Thymus (tissue), 11 donors: ENCODE data around the gene LHX5. TPM values are rescaled to one million over a fixed set of nuclear protein-coding genes. Genes with fewer than 3 reads are reported as not detected.
A peak's percentile ranks its signal among the peaks of the same experiment; 100 is the strongest.

Source experiments
- DNase-seq, 9 donors: peaks; one replicate each; pipeline ENCODE4 v3.0.0-alpha.2; 2013; ENCODE audit warnings: low spot score in 9 of 9, low read depth in 6 of 9, missing footprints in 1 of 9
- H3K27ac ChIP-seq, 2 donors: one replicate each; pipeline ENCODE4 v1.5.1; 2013; ENCODE audit warnings: control low read depth in 1 of 2, low read depth in 1 of 2, low read length in 1 of 2, mild to moderate bottlenecking in 1 of 2, moderate library complexity in 1 of 2
- H3K27me3 ChIP-seq, 2 donors: one replicate each; pipeline ENCODE4 v1.5.1; 2013; ENCODE audit warnings: low read length in 1 of 2; ENCODE audit not compliant: control insufficient read depth in 2 of 2, insufficient read depth in 1 of 2
- H3K36me3 ChIP-seq, 2 donors: one replicate each; pipeline ENCODE4 v1.5.1; 2013; ENCODE audit warnings: low read length in 1 of 2, mild to moderate bottlenecking in 1 of 2, moderate library complexity in 1 of 2; ENCODE audit not compliant: control insufficient read depth in 2 of 2, insufficient read depth in 2 of 2
- H3K4me1 ChIP-seq, 2 donors: one replicate each; pipeline ENCODE4 v1.5.1; 2013; ENCODE audit warnings: low read length in 2 of 2; ENCODE audit not compliant: control insufficient read depth in 2 of 2, insufficient read depth in 2 of 2
- H3K4me3 ChIP-seq, 2 donors: one replicate each; pipeline ENCODE4 v1.5.1; 2013; ENCODE audit warnings: low read length in 2 of 2, control low read depth in 1 of 2, mild to moderate bottlenecking in 1 of 2
- H3K9me3 ChIP-seq, 2 donors: one replicate each; pipeline ENCODE4 v1.5.1; 2013; ENCODE audit warnings: low read length in 1 of 2, mild to moderate bottlenecking in 1 of 2; ENCODE audit not compliant: control insufficient read depth in 2 of 2, insufficient read depth in 1 of 2
- WGBS: extraction: QIAGEN DNeasy Blood & Tissue Kit; methylation state at CpG from one replicate; pipeline ENCODE4 v1.1.7; 2013; 5-methylcytosine and 5-hydroxymethylcytosine counted together
- polyA plus RNA-seq: library from polyadenylated mRNA; stranded (reverse); fragments of 200-250 nt; gene quantifications from one replicate; pipeline ENCODE4 v1.2.3, GENCODE V29; 2013
- total RNA-seq: library from RNA; stranded (reverse); fragments of 120-200 nt; gene quantifications from one replicate; pipeline ENCODE4 v1.2.4, GENCODE V29; 2013
- donor health status: healthy.

The LHX5 gene
- total and polyA plus RNA-seq, 2 donors, result under 0.01 to 0.05 TPM

GRCh38 chr12:113425960-113426453 is 45.7 kb downstream of the LHX5 start:
- H3K9me3 ChIP-seq, result no peaks in the 10 kb centered on the region
- H3K4me3 ChIP-seq, result no peak overlapping the region
- no peaks in the 10 kb centered on the region for H3K4me1 ChIP-seq
- no peak for DNase-seq
- H3K27me3 ChIP-seq, result peaks cover 0 to 7% of the 10 kb centered on the region in 2 donors
- no peak overlapping the region for H3K27ac ChIP-seq
- no peaks in the 10 kb centered on the region for H3K36me3 ChIP-seq
- 55% methylated on average over 11 of the region's 11 CpGs for WGBS

GRCh38 chr12:113424915-113425823 is 46.5 kb downstream of the LHX5 start:
- no peak overlapping the region for H3K4me3 ChIP-seq
- DNase-seq, result peak in 4 of 9 donors; percentile 17 to 51 (median 35)
- H3K9me3 ChIP-seq, result no peaks in the 10 kb centered on the region
- WGBS, result 72% methylated on average over 20 of the region's 20 CpGs
- H3K36me3 ChIP-seq, result no peaks in the 10 kb centered on the region
- H3K27ac ChIP-seq, result no peak overlapping the region
- H3K27me3 ChIP-seq, result peaks cover 0 to 7% of the 10 kb centered on the region in 2 donors
- no peaks in the 10 kb centered on the region for H3K4me1 ChIP-seq

DNA sequence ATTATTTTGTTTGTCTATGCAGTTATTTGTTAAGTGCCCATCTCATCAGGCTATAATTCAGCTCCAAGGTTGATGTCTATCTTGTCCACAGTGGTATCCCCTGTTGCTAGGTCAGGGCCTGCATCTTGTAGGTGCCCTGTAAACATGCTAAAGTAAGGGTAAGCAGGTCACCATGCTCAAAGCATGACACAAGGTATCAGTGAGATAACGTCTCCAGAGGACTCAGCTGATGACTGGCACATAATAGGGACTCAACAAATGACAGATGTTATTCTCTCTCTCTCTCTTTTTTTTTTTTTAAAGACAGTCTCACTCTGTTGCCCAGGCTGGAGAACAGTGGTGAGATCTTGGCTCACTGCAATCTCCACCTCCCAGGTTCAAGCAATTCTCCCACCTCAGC is 47.2 kb downstream of the LHX5 start:
- no peaks in the 10 kb centered on the region for H3K4me1 ChIP-seq
- no peaks in the 10 kb centered on the region for H3K36me3 ChIP-seq
- no peaks in the 10 kb centered on the region for H3K9me3 ChIP-seq
- no peak overlapping the region for H3K27ac ChIP-seq
- peaks cover 0 to 7% of the 10 kb centered on the region in 2 donors for H3K27me3 ChIP-seq
- H3K4me3 ChIP-seq, result no peak overlapping the region
- DNase-seq, result no peak
- 92% methylated on average over 1 of the region's 1 CpG for WGBS

- 95% methylated on average over 6 of the region's 6 CpGs for WGBS
- Histone ChIP-seq H3K27ac (peak overlapping the region in 1 of 2 donors; percentile 42), H3K9me3 (no peaks in the 10 kb centered on the region)
Observed at GRCh38 chr12:113422886-113423669, 48.6 kb downstream of the LHX5 start.

GRCh38 chr12:113422030-113422885 is 49.4 kb downstream of the LHX5 start, which contains the start of gene SDSL:
Gene SDSL, plus strand, starts transcription at chr12:113422380. Its CDS starts 5,603 bp downstream, at chr12:113427983.
- peak in 1 of 9 donors; percentile 31 for DNase-seq
- Histone ChIP-seq H3K9me3 (no peaks in the 10 kb centered on the region), H3K4me1 (no peaks in the 10 kb centered on the region), H3K4me3 (peak within 1 kb of the TSS; percentile 15 to 28), H3K27me3 (peaks cover 0 to 5% of the 10 kb centered on the region in 2 donors), H3K27ac (peak within 1 kb of the TSS; percentile 36 to 42), H3K36me3 (no peaks in the 10 kb centered on the region)
- 19% methylated on average over 13 of the region's 13 CpGs for WGBS

More at GRCh38 chr12:113422886-113423669, 48.6 kb downstream of the LHX5 start:
- Histone ChIP-seq H3K4me1 (no peaks in the 10 kb centered on the region), H3K4me3 (no peak overlapping the region), H3K27me3 (peaks cover 0 to 7% of the 10 kb centered on the region in 2 donors), H3K36me3 (no peaks in the 10 kb centered on the region)
- no peak for DNase-seq

GRCh38 chr12:113420996-113421595 is 50.6 kb downstream of the LHX5 start:
- Histone ChIP-seq H3K9me3 (no peaks in the 10 kb centered on the region), H3K27me3 (peaks cover 0 to 5% of the 10 kb centered on the region in 2 donors), H3K36me3 (no peaks in the 10 kb centered on the region), H3K4me1 (no peaks in the 10 kb centered on the region), H3K4me3 (no peak overlapping the region), H3K27ac (no peak overlapping the region)
- WGBS, result 93% methylated on average over 2 of the region's 2 CpGs
- DNase-seq, result no peak

DNA sequence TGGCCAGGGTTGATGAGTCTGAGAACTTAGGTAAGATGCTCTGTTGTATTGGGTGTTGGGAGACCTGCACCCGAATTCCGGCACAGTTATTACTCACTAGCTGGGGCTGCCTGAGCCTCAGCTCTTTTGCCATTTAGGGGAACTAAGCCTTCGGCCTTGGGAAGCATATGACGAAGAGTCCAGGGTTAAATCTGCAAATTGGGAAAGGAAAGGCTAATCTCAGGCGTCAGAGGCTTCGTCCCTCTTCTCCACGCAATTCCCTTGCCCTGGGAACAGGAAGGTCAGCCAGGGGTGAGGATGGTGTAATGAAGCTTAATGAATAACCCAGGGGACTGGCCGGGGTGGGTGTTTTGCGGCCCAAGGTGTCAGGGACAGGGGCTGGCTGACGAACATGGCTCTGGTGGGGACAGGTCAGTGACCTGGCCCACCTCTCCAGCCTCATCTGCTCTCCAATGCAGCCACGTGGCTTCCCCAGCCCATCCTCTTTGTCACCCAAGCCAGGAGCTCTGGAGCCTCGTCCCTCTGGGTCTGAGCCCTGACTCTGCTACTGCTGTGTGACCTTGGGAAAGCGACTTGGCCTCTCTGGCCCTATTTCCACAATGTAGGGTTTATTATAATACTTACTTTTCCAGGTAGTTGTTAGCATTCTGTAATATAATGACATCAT is 53.3 kb downstream of the LHX5 start:
- no peak for DNase-seq
- H3K36me3 ChIP-seq, result no peaks in the 10 kb centered on the region
- H3K4me1 ChIP-seq, result no peaks in the 10 kb centered on the region
- H3K4me3 ChIP-seq, result no peak overlapping the region
- WGBS, result 94% methylated on average over 13 of the region's 13 CpGs
- H3K9me3 ChIP-seq, result no peaks in the 10 kb centered on the region
- no peak overlapping the region for H3K27ac ChIP-seq
- peaks cover 0 to 2% of the 10 kb centered on the region in 2 donors for H3K27me3 ChIP-seq
